ENCODE data around the gene SLC6A5. TPM values are rescaled to one million over a fixed set of nuclear protein-coding genes. Genes with fewer than 3 reads are reported as not detected.
"Not testable (repeated sequence)": the region's sequence is repeated elsewhere in the genome, so short reads cannot be mapped to it uniquely, and the experiment has no call there.

The SLC6A5 gene
- total and polyA plus RNA-seq, 2 donors (not counting 3 experiments of a cell fraction or from before 2014, with no cell fraction given): not detected

- Histone ChIP-seq H3K4me2 (ENCODE audit: insufficient read depth, low read length) (no peak overlapping the region), H2AFZ (ENCODE audit: low read depth, low read length) (no peak overlapping the region), H3K9me3 (replicated peaks; ENCODE audit: control insufficient read depth, insufficient read depth, low read length) (no peaks in the 10 kb centered on the region), H3K9me1 (replicated peaks; ENCODE audit: control insufficient read depth, extremely low read depth, insufficient read depth, low read length) (no peaks in the 10 kb centered on the region), H3K27me3 (ENCODE audit: control insufficient read depth in 2 of 2, insufficient read depth in 2 of 2, low read length in 2 of 2) (no peaks in the 10 kb centered on the region), H4K20me1 (replicated peaks; ENCODE audit: control insufficient read depth, extremely low read depth, insufficient read depth, low read length) (no peaks in the 10 kb centered on the region), H3K4me1 (ENCODE audit: control insufficient read depth, extremely low read depth, insufficient read depth, low read length) (no peaks in the 10 kb centered on the region), H3K27ac (ENCODE audit: insufficient read depth, low read depth, low read length) (no peak overlapping the region), H3K4me3 (replicated peaks in 1 of 3; ENCODE audit: insufficient read depth in 1 of 3, low read depth in 1 of 3, low read length in 3 of 3) (no peak overlapping the region), H3K79me2 (ENCODE audit: control insufficient read depth, insufficient read depth, low read length) (no peaks in the 10 kb centered on the region), H3K9ac (replicated peaks; ENCODE audit: extremely low read depth, insufficient read depth, low read length) (no peak overlapping the region), H3K36me3 (ENCODE audit: control insufficient read depth in 2 of 2, extremely low read depth in 1 of 2, insufficient read depth in 2 of 2, low read length in 2 of 2) (no peaks in the 10 kb centered on the region)
- intact Hi-C loops (cut with micrococcal nuclease) (no loop called here), dilution Hi-C loops (cut with MboI; ENCODE audit: extremely low pct_ligation_motif_present, low sequenced_read_pairs) (no loop called here)
- ChIA-PET CTCF (no interaction called here), POLR2A (no interaction called here)
- FAIRE-seq: no peak
- no peak for DNase-seq (ENCODE audit: low read depth, low spot score)
- TF ChIP-seq POLR2A (IDR thresholded peaks at IDR 0.05; ENCODE audit: low read depth, low read length) (no peak), MYC (IDR thresholded peaks at IDR 0.05; ENCODE audit: low read depth, low read length) (no peak), MAX (IDR thresholded peaks at IDR 0.05; ENCODE audit: insufficient read depth, insufficient read length) (no peak), CTCF (IDR thresholded peaks at IDR 0.05; ENCODE audit: extremely low read depth in 1 of 2, insufficient read depth in 1 of 2, low read depth in 1 of 2, low read length in 2 of 2) (no peak), JUN (IDR thresholded peaks at IDR 0.05; ENCODE audit: borderline replicate concordance, insufficient read depth, insufficient read length, low read depth) (no peak), FOS (IDR thresholded peaks at IDR 0.05; ENCODE audit: borderline replicate concordance, insufficient read depth, low read length) (no peak), GATA2 (IDR thresholded peaks at IDR 0.05; ENCODE audit: insufficient read depth, insufficient read length, low read depth, low read length) (no peak), POLR2AphosphoS5 (IDR thresholded peaks at IDR 0.05; ENCODE audit: insufficient read depth, low read depth, low read length) (no peak), EZH2 (IDR thresholded peaks at IDR 0.05; ENCODE audit: borderline replicate concordance, low read depth, low read length, severe bottlenecking) (no peak)
- no TSS peak for BruUV-seq (replicated peaks)
These were observed 43.6 kb upstream of the SLC6A5 start for GRCh38 chr11:20555783-20556182.

GRCh38 chr11:20556396-20556795 lies 43.0 kb upstream of the SLC6A5 start:
- FAIRE-seq; H3K9me1 ChIP-seq (replicated peaks; ENCODE audit: control insufficient read depth, extremely low read depth, insufficient read depth, low read length); H3K36me3 ChIP-seq (ENCODE audit: control insufficient read depth in 2 of 2, extremely low read depth in 1 of 2, insufficient read depth in 2 of 2, low read length in 2 of 2); intact Hi-C loops (cut with micrococcal nuclease); H3K4me1 ChIP-seq (ENCODE audit: control insufficient read depth, extremely low read depth, insufficient read depth, low read length); H3K79me2 ChIP-seq (ENCODE audit: control insufficient read depth, insufficient read depth, low read length); H3K9ac ChIP-seq (replicated peaks; ENCODE audit: extremely low read depth, insufficient read depth, low read length); H2AFZ ChIP-seq (ENCODE audit: low read depth, low read length); H3K4me3 ChIP-seq (replicated peaks in 1 of 3; ENCODE audit: insufficient read depth in 1 of 3, low read depth in 1 of 3, low read length in 3 of 3); BruUV-seq (replicated peaks); H3K27ac ChIP-seq (ENCODE audit: insufficient read depth, low read depth, low read length); dilution Hi-C loops (cut with MboI; ENCODE audit: extremely low pct_ligation_motif_present, low sequenced_read_pairs); DNase-seq (ENCODE audit: low read depth, low spot score); POLR2A ChIA-PET; H3K9me3 ChIP-seq (replicated peaks; ENCODE audit: control insufficient read depth, insufficient read depth, low read length); CTCF ChIA-PET; H3K27me3 ChIP-seq (ENCODE audit: control insufficient read depth in 2 of 2, insufficient read depth in 2 of 2, low read length in 2 of 2); H4K20me1 ChIP-seq (replicated peaks; ENCODE audit: control insufficient read depth, extremely low read depth, insufficient read depth, low read length); H3K4me2 ChIP-seq (ENCODE audit: insufficient read depth, low read length): not testable (repeated sequence)

Measured in endothelial cell of umbilical vein (primary cell).